ENCODE data around the gene GAMT. TPM values are rescaled to one million over a fixed set of nuclear protein-coding genes. Genes with fewer than 3 reads are reported as not detected.

The GAMT gene
- total and polyA plus RNA-seq, 2 of the 13 experiments (the other 11 are each of a cell fraction or from before 2014, with no cell fraction given): 115 to 124 TPM

DNA sequence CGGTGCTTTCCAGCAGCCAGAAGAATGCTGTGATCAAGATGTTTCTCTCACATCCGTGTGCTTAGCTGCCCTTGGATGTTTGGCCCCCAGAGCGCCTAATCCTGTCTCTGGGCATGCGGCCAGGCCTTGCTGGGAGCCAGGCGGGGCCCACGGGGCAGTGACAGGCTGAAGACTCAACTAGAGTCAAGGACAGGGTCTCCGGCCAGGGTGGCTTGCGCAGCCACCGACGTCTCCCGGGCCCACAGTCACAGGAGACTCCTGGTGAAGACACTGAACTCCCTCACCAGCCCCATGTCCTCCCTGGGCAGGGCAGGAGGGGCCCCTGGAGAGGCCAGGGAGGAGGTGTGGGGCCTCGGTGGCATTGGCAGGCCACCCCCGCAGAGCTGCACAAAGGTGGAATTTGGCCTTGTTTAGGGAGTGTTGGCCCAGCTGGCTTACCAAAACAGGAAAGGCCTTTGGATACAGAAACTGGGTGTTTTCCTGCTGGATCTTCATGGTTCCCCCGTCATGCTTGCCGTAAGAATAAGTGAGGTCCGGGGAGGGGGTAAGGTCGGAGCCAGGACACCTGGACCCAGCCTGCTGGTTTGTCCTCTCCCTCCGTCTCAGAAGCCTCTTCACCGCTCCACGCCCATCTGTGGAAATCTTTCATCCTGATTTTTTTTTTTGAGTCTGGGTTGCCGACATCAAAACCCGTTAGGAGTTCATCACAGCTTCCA, 27.6 kb downstream of the GAMT start (continued):
- TF ChIP-seq, protein P1, sequence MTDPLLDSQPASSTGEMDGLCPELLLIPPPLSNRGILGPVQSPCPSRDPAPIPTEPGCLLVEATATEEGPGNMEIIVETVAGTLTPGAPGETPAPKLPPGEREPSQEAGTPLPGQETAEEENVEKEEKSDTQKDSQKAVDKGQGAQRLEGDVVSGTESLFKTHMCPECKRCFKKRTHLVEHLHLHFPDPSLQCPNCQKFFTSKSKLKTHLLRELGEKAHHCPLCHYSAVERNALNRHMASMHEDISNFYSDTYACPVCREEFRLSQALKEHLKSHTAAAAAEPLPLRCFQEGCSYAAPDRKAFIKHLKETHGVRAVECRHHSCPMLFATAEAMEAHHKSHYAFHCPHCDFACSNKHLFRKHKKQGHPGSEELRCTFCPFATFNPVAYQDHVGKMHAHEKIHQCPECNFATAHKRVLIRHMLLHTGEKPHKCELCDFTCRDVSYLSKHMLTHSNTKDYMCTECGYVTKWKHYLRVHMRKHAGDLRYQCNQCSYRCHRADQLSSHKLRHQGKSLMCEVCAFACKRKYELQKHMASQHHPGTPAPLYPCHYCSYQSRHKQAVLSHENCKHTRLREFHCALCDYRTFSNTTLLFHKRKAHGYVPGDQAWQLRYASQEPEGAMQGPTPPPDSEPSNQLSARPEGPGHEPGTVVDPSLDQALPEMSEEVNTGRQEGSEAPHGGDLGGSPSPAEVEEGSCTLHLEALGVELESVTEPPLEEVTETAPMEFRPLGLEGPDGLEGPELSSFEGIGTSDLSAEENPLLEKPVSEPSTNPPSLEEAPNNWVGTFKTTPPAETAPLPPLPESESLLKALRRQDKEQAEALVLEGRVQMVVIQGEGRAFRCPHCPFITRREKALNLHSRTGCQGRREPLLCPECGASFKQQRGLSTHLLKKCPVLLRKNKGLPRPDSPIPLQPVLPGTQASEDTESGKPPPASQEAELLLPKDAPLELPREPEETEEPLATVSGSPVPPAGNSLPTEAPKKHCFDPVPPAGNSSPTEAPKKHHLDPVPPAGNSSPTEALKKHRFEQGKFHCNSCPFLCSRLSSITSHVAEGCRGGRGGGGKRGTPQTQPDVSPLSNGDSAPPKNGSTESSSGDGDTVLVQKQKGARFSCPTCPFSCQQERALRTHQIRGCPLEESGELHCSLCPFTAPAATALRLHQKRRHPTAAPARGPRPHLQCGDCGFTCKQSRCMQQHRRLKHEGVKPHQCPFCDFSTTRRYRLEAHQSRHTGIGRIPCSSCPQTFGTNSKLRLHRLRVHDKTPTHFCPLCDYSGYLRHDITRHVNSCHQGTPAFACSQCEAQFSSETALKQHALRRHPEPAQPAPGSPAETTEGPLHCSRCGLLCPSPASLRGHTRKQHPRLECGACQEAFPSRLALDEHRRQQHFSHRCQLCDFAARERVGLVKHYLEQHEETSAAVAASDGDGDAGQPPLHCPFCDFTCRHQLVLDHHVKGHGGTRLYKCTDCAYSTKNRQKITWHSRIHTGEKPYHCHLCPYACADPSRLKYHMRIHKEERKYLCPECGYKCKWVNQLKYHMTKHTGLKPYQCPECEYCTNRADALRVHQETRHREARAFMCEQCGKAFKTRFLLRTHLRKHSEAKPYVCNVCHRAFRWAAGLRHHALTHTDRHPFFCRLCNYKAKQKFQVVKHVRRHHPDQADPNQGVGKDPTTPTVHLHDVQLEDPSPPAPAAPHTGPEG (CRISPR knock-in tag; IDR thresholded peaks at IDR 0.05): peak; percentile 90
- TF ChIP-seq PITX1 (CRISPR knock-in tag; IDR thresholded peaks at IDR 0.05): peak; percentile 96
- peak; percentile 40 for TF ChIP-seq POGZ (CRISPR knock-in tag; IDR thresholded peaks at IDR 0.05)
- no peak for TF ChIP-seq ZNF768 (CRISPR knock-in tag; IDR thresholded peaks at IDR 0.05)
- TF ChIP-seq, protein P2, sequence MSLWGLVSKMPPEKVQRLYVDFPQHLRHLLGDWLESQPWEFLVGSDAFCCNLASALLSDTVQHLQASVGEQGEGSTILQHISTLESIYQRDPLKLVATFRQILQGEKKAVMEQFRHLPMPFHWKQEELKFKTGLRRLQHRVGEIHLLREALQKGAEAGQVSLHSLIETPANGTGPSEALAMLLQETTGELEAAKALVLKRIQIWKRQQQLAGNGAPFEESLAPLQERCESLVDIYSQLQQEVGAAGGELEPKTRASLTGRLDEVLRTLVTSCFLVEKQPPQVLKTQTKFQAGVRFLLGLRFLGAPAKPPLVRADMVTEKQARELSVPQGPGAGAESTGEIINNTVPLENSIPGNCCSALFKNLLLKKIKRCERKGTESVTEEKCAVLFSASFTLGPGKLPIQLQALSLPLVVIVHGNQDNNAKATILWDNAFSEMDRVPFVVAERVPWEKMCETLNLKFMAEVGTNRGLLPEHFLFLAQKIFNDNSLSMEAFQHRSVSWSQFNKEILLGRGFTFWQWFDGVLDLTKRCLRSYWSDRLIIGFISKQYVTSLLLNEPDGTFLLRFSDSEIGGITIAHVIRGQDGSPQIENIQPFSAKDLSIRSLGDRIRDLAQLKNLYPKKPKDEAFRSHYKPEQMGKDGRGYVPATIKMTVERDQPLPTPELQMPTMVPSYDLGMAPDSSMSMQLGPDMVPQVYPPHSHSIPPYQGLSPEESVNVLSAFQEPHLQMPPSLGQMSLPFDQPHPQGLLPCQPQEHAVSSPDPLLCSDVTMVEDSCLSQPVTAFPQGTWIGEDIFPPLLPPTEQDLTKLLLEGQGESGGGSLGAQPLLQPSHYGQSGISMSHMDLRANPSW (CRISPR knock-in tag; IDR thresholded peaks at IDR 0.05; ENCODE audit: borderline replicate concordance): peak; percentile 18; the same call in 1 of the 2 replicates
- TF ChIP-seq ZNF33B (CRISPR knock-in tag; IDR thresholded peaks at IDR 0.05): 0 out of 2 replicates have a peak, but pooled peaks have one; percentile 51
- TF ChIP-seq, protein P3, sequence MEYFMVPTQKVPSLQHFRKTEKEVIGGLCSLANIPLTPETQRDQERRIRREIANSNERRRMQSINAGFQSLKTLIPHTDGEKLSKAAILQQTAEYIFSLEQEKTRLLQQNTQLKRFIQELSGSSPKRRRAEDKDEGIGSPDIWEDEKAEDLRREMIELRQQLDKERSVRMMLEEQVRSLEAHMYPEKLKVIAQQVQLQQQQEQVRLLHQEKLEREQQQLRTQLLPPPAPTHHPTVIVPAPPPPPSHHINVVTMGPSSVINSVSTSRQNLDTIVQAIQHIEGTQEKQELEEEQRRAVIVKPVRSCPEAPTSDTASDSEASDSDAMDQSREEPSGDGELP (IDR thresholded peaks at IDR 0.05; ENCODE audit: borderline replicate concordance, low read depth): peak; percentile 96
- no peak for TF ChIP-seq HNRNPUL1 (IDR thresholded peaks at IDR 0.05; ENCODE audit: low read depth, low read length)
- peak; percentile 60; the same call in 1 of the 2 replicates for TF ChIP-seq IRX3 (CRISPR knock-in tag; IDR thresholded peaks at IDR 0.05; ENCODE audit: borderline replicate concordance, low read depth)
- TF ChIP-seq ZNF709 (CRISPR knock-in tag; IDR thresholded peaks at IDR 0.05): peak; percentile 52; the same call in 1 of the 2 replicates
- TF ChIP-seq, protein P4, sequence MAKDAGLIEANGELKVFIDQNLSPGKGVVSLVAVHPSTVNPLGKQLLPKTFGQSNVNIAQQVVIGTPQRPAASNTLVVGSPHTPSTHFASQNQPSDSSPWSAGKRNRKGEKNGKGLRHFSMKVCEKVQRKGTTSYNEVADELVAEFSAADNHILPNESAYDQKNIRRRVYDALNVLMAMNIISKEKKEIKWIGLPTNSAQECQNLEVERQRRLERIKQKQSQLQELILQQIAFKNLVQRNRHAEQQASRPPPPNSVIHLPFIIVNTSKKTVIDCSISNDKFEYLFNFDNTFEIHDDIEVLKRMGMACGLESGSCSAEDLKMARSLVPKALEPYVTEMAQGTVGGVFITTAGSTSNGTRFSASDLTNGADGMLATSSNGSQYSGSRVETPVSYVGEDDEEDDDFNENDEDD (CRISPR knock-in tag; IDR thresholded peaks at IDR 0.05; ENCODE audit: borderline replicate concordance): peak; percentile 60; the same call in 1 of the 2 replicates
- TF ChIP-seq, protein P5, sequence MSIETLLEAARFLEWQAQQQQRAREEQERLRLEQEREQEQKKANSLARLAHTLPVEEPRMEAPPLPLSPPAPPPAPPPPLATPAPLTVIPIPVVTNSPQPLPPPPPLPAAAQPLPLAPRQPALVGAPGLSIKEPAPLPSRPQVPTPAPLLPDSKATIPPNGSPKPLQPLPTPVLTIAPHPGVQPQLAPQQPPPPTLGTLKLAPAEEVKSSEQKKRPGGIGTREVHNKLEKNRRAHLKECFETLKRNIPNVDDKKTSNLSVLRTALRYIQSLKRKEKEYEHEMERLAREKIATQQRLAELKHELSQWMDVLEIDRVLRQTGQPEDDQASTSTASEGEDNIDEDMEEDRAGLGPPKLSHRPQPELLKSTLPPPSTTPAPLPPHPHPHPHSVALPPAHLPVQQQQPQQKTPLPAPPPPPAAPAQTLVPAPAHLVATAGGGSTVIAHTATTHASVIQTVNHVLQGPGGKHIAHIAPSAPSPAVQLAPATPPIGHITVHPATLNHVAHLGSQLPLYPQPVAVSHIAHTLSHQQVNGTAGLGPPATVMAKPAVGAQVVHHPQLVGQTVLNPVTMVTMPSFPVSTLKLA (IDR thresholded peaks at IDR 0.05): peak; percentile 8; the same call in 1 of the 2 replicates
- peak; percentile 54; the same call in 1 of the 2 replicates for TF ChIP-seq ZNF143 (CRISPR knock-in tag; IDR thresholded peaks at IDR 0.05)
- no peak; the same call in 1 of the 2 replicates for TF ChIP-seq ZKSCAN1 (IDR thresholded peaks at IDR 0.05; ENCODE audit: low read length)
- peak; percentile 88 for TF ChIP-seq MED1 (CRISPR knock-in tag; IDR thresholded peaks at IDR 0.05)
- TF ChIP-seq ZNF75D (CRISPR knock-in tag; IDR thresholded peaks at IDR 0.05; ENCODE audit: borderline replicate concordance): no peak
- no peak for TF ChIP-seq HDAC6 (IDR thresholded peaks at IDR 0.05; ENCODE audit: low read depth, low read length)

Data from HepG2 (cell line).